GM12878 (cell line): ENCODE results near the gene CBARP. TPM values are rescaled to one million over a fixed set of nuclear protein-coding genes. Genes with fewer than 3 reads are reported as not detected.

Experiments used
- ATF3 ChIP-seq: IDR thresholded peaks from 2 replicates; pipeline ENCODE4 v1.6.1; 2011; ENCODE audit warnings: low read depth, mild to moderate bottlenecking, low read length, moderate library complexity, borderline replicate concordance; ENCODE audit errors: extremely low read depth
- ATF7 ChIP-seq: fragments of 450-650 bp; IDR thresholded peaks from 2 replicates; pipeline ENCODE4 v1.6.1; 2016; ENCODE audit warnings: low read depth, mild to moderate bottlenecking
- CBX3 ChIP-seq: fragments of 200-600 bp; sonication (generic); IDR thresholded peaks from 2 replicates; pipeline ENCODE4 v1.6.1; 2016; ENCODE audit warnings: low read depth, borderline replicate concordance
- CHD1 ChIP-seq: IDR thresholded peaks from 2 replicates; pipeline ENCODE4 v1.6.1; 2012; ENCODE audit warnings: low read depth, low read length, improper control_type of control experiment
- ESRRA ChIP-seq: IDR thresholded peaks from 2 replicates; pipeline ENCODE4 v1.6.1; 2012; ENCODE audit warnings: mild to moderate bottlenecking, low read length, improper control_type of control experiment
- ETV6 ChIP-seq, 2 experiments: fragments of 450-650 bp in 1 of 2; IDR thresholded peaks in 1 of 2; conservative IDR thresholded peaks in 1 of 2; 2 replicates each; pipeline ENCODE4 v1.6.1; 2014; ENCODE audit warnings: antibody characterized with exemption in 1 of 2, borderline replicate concordance in 1 of 2, low read depth in 1 of 2, mild to moderate bottlenecking in 1 of 2, moderate library complexity in 1 of 2
- HCFC1 ChIP-seq: fragments of 150-350 bp; IDR thresholded peaks from 2 replicates; pipeline ENCODE4 v1.6.1; 2014; ENCODE audit warnings: low read length
- MTA3 ChIP-seq: IDR thresholded peaks from 2 replicates; pipeline ENCODE4 v1.6.1; 2012; ENCODE audit warnings: low read length, inconsistent platforms, borderline replicate concordance
- MYC ChIP-seq: IDR thresholded peaks from 2 replicates; pipeline ENCODE4 v1.6.1; 2011; ENCODE audit warnings: mild to moderate bottlenecking, low read length, moderate library complexity, inconsistent platforms; ENCODE audit not compliant: insufficient read depth, insufficient replicate concordance, insufficient read length, severe bottlenecking
- NFYA ChIP-seq: IDR thresholded peaks from 2 replicates; pipeline ENCODE4 v1.6.1; 2011; ENCODE audit warnings: low read depth, mild to moderate bottlenecking, low read length, improper control_type of control experiment, borderline replicate concordance
- PKNOX1 ChIP-seq: fragments of 450-650 bp; IDR thresholded peaks from 2 replicates; pipeline ENCODE4 v1.6.1; 2016; ENCODE audit warnings: mild to moderate bottlenecking
- POLR2A ChIP-seq: IDR thresholded peaks from 2 replicates; pipeline ENCODE4 v1.6.1; 2011; ENCODE audit warnings: low read depth, mild to moderate bottlenecking, low read length
- POLR2AphosphoS5 ChIP-seq: IDR thresholded peaks from 2 replicates; pipeline ENCODE4 v1.6.1; 2011; ENCODE audit warnings: mild to moderate bottlenecking, low read length, inconsistent platforms
- POU2F2 ChIP-seq: IDR thresholded peaks from 3 replicates; pipeline ENCODE4 v1.6.1; 2011; ENCODE audit warnings: low read depth, mild to moderate bottlenecking, low read length, borderline replicate concordance
- SMAD1 ChIP-seq: fragments of 450-650 bp; IDR thresholded peaks from 2 replicates; pipeline ENCODE4 v1.6.1; 2018; ENCODE audit warnings: mild to moderate bottlenecking, low read depth; ENCODE audit not compliant: partially characterized antibody
- SMAD5 ChIP-seq: IDR thresholded peaks from 2 replicates; pipeline ENCODE4 v1.6.1; 2016; ENCODE audit warnings: antibody characterized with exemption, low read depth
- SMARCA5 ChIP-seq: fragments of 450-650 bp; IDR thresholded peaks from 2 replicates; pipeline ENCODE4 v1.6.1; 2017; ENCODE audit warnings: mild to moderate bottlenecking
- SP1 ChIP-seq: IDR thresholded peaks from one replicate; pipeline ENCODE4 v1.6.1; 2011; ENCODE audit warnings: low read depth, low read length
- WRNIP1 ChIP-seq: IDR thresholded peaks from 2 replicates; pipeline ENCODE4 v1.6.1; 2011; ENCODE audit warnings: low read depth, low read length, improper control_type of control experiment, borderline replicate concordance
- ZBTB11 ChIP-seq: fragments of 450-650 bp; formaldehyde crosslinking; IDR thresholded peaks from 2 replicates; pipeline ENCODE4 v1.5.0; 2022; ENCODE audit warnings: mild to moderate bottlenecking, missing genetic modification characterization
- ZNF207 ChIP-seq: fragments of 450-650 bp; IDR thresholded peaks from 2 replicates; pipeline ENCODE4 v1.6.1; 2014; ENCODE audit warnings: antibody characterized with exemption, mild to moderate bottlenecking, borderline replicate concordance
- ZSCAN29 ChIP-seq: fragments of 450-650 bp; IDR thresholded peaks from 2 replicates; pipeline ENCODE4 v1.6.1; 2017; ENCODE audit warnings: mild to moderate bottlenecking, moderate library complexity
- polyA plus RNA-seq, 11 experiments: library from polyadenylated mRNA; depleted of rRNA in 4 of 11; unstranded in 6 of 11; stranded (reverse) in 5 of 11; fragments of >200 nt; fragmentation: Nextera tagmentation in 4 of 11; fragmentation: Illumina TruSeq in 1 of 11; extraction: Ambion mirVana in 4 of 11; extraction: Trizol in 1 of 11; gene quantifications; 1 replicate in 1 of 11; 2 replicates in 10 of 11; pipeline versions ENCODE4 v1.2.1 to v1.2.3, GENCODE V29; 2011 to 2016; ENCODE audit warnings: inconsistent platforms in 2 of 11, missing spikeins in 2 of 11, low read depth in 1 of 11
- total RNA-seq, 4 experiments: library from RNA; depleted of rRNA in 3 of 4; stranded (reverse); fragments of >200 nt in 3 of 4; fragmentation: Illumina TruSeq in 1 of 4; extraction: Trizol in 1 of 4; gene quantifications; 2 replicates each; pipeline versions ENCODE4 v1.2.1 to v1.2.3, GENCODE V29; 2013 to 2021
- TF ChIP-seq, protein P1 (sequence below): fragments of 150-350 bp; IDR thresholded peaks from 2 replicates; pipeline ENCODE4 v1.6.1; 2014; ENCODE audit warnings: mild to moderate bottlenecking, low read depth, low read length

CBARP gene
- total and polyA plus RNA-seq, 10 of the 15 experiments (the other 5 are each of a cell fraction or from before 2014, with no cell fraction given) = 0.04 to 0.59 (median 0.18) TPM; not detected in 3

DNA sequence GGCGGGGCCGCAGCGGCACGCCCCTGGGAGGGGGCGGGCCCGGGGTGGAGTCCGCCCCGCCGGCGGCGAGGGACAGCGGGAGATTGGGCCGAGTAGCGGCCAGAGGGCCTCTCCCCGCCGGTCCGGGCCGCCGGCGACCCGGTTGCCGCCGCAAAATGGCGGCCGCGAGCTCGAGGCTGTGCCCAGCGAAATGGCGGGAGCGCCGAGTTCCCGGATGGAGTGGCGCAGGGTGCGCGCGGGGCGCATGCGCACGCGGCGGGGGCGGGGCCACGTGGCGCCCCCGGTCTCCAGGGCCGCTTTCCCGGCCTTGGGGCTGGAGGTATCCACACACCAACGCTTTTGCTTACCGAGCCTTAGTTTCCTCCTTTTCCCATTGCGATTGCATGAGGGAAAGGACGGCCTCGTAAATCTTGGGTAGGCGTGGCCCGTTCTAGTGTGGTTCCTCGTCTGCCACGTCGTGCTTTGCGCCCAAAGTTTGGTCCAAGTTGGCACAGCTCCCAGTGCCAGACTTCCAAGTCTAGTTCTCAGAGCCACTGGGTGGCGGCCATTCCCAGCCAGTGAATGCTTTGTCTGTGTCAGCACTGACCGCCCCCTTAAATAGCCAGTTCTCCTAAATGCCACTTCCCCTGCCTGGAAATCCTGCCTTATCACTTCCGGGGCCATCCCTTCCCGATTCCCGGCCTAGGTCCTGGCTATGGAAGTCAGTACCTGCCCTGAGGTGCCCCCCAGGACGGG, 31.8 kb upstream of the CBARP start (continued):
- TF ChIP-seq POLR2AphosphoS5 (peak; percentile 96), SP1 (no peak), WRNIP1 (no peak), ESRRA (no peak), NFYA (no peak), SMAD1 (no peak), MYC (peak; percentile 41), SMAD5 (no peak; the same call in 1 of the 2 replicates), ATF7 (no peak), SMARCA5 (peak; percentile 94), ATF3 (peak; percentile 64; the same call in 1 of the 2 replicates), ZNF207 (no peak; the same call in 1 of the 2 replicates), CHD1 (peak; percentile 24), MTA3 (no peak), HCFC1 (peak; percentile 45; the same call in 1 of the 2 replicates), POU2F2 (peak; percentile 18; the same call in 2 of the 3 replicates), CBX3 (no peak), ETV6 (conservative IDR thresholded peaks at IDR 0.05 in 1 of 2, IDR thresholded peaks at IDR 0.05 in 1 of 2; ENCODE audit: borderline replicate concordance in 1 of 2, low read depth in 1 of 2) (no peak), PKNOX1 (peak; percentile 12), ZBTB11 (CRISPR knock-in tag) (no peak), ZSCAN29 (peak; percentile 28; the same call in 1 of the 2 replicates), POLR2A (peak; percentile 97)
- TF ChIP-seq, protein P1, sequence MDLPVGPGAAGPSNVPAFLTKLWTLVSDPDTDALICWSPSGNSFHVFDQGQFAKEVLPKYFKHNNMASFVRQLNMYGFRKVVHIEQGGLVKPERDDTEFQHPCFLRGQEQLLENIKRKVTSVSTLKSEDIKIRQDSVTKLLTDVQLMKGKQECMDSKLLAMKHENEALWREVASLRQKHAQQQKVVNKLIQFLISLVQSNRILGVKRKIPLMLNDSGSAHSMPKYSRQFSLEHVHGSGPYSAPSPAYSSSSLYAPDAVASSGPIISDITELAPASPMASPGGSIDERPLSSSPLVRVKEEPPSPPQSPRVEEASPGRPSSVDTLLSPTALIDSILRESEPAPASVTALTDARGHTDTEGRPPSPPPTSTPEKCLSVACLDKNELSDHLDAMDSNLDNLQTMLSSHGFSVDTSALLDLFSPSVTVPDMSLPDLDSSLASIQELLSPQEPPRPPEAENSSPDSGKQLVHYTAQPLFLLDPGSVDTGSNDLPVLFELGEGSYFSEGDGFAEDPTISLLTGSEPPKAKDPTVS = no peak
